Measurements from ENCODE around the gene TSPAN14. TPM values are rescaled to one million over a fixed set of nuclear protein-coding genes. Genes with fewer than 3 reads are reported as not detected.
A peak's percentile ranks its signal among the peaks of the same experiment; 100 is the strongest.

TSPAN14 gene
- total and polyA plus RNA-seq, 2 experiments from 2014 or later = 65.9 to 104 TPM

DNA sequence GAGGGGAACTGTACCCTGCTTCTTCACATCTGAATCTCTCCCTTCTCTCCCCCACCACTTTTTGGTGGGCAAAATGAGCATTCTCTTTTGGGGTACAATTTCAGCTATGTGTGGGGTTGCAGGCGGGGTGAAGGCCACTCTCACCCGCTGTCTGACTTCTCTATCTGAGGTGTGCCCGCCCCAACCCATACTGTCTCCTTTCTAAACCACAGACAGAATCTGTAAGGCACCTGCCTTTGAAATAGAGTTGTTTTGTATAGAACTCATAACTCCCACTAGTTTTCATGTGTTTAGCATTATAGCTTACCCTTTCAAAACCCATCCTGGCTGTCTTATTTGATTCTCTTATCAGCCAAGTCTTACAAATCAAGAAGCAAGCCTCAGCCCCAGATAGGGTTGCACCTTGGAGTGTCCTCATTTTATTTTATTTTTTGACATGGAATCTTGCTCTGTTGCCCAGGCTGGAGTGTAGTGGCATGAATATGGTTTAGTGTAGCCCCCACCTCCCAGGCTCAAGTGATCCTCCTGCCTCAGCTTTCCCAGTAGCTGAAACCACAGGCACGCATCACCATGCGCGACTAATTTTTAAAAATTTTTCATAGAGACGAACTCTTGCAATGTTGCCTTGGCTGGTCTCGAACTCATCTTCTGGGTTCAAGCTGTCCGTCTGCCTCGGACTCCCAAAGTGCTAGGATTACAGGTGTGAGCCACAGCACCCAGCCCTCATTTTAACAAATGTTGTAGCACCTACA lies 11.9 kb downstream of the TSPAN14 start:
- WGBS (ENCODE audit: low lambda C conversion rate, missing lambda C conversion rate) = 95% methylated on average over 10 of the region's 10 CpGs
- no peak overlapping the region for H3K4me3 ChIP-seq
- H3K27me3 ChIP-seq = no peaks in the 10 kb centered on the region
- H3K4me1 ChIP-seq (ENCODE audit: insufficient read depth) = peaks cover 79% of the 10 kb centered on the region
- DNase-seq (ENCODE audit: low spot score) = no peak
- no peak overlapping the region for H3K27ac ChIP-seq
- H3K4me2 ChIP-seq = no peak overlapping the region
- TF ChIP-seq, protein P1, sequence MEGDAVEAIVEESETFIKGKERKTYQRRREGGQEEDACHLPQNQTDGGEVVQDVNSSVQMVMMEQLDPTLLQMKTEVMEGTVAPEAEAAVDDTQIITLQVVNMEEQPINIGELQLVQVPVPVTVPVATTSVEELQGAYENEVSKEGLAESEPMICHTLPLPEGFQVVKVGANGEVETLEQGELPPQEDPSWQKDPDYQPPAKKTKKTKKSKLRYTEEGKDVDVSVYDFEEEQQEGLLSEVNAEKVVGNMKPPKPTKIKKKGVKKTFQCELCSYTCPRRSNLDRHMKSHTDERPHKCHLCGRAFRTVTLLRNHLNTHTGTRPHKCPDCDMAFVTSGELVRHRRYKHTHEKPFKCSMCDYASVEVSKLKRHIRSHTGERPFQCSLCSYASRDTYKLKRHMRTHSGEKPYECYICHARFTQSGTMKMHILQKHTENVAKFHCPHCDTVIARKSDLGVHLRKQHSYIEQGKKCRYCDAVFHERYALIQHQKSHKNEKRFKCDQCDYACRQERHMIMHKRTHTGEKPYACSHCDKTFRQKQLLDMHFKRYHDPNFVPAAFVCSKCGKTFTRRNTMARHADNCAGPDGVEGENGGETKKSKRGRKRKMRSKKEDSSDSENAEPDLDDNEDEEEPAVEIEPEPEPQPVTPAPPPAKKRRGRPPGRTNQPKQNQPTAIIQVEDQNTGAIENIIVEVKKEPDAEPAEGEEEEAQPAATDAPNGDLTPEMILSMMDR (IDR thresholded peaks at IDR 0.05; ENCODE audit: poor library complexity) = no peak
- TF ChIP-seq EZH2 (IDR thresholded peaks at IDR 0.05; ENCODE audit: borderline replicate concordance) = no peak
- H3K9me3 ChIP-seq (ENCODE audit: low read depth) = no peaks in the 10 kb centered on the region
- H3K9me2 ChIP-seq (replicated peaks; ENCODE audit: insufficient read depth) = no peaks in the 10 kb centered on the region
- H2AFZ ChIP-seq = no peak overlapping the region
- H3K36me3 ChIP-seq (replicated peaks; ENCODE audit: insufficient read depth, low read depth) = no peaks in the 10 kb centered on the region
- peaks cover 100% of the 10 kb centered on the region for H3K79me2 ChIP-seq
- peaks cover 86% of the 10 kb centered on the region for H4K20me1 ChIP-seq (ENCODE audit: insufficient read depth, poor library complexity, severe bottlenecking)

DNA sequence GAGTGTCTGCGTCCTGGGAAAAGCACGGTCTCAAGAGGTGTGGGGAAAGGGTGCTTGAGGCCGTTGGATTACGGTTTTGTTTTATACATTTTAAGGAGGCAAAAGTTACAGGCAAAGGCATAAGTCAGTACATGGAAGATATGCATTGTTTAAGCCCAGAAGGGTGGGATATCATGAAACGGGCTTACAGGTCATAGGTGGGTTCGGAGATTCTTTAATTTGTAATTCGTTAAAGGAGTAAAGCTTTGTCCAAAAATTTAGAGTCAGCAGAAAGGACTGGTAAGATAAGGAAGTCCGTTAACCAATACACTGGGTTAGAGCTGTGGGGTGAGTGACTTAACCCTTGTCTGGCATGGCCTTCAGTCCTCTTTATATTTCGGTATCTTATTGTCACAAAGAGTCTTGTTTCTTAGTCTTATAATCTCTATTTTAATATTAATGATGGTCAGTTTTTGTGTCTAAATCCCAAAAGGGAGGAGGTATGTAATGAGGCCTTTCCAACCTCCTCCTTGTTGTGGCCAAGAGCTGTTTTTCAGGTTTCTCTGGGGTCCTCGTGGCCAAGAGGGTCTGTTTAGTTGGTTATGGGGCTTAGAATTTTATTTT lies 12.7 kb downstream of the TSPAN14 start:
- 64% methylated on average over 10 of the region's 10 CpGs for WGBS (ENCODE audit: low lambda C conversion rate, missing lambda C conversion rate)
- Histone ChIP-seq H3K36me3 (replicated peaks; ENCODE audit: insufficient read depth, low read depth) (no peaks in the 10 kb centered on the region), H3K9me2 (replicated peaks; ENCODE audit: insufficient read depth) (no peaks in the 10 kb centered on the region), H3K27ac (no peak overlapping the region), H2AFZ (no peak overlapping the region), H3K9me3 (ENCODE audit: low read depth) (no peaks in the 10 kb centered on the region), H3K79me2 (peaks cover 100% of the 10 kb centered on the region), H3K27me3 (no peaks in the 10 kb centered on the region), H4K20me1 (ENCODE audit: insufficient read depth, poor library complexity, severe bottlenecking) (peaks cover 79% of the 10 kb centered on the region), H3K4me3 (no peak overlapping the region), H3K4me1 (ENCODE audit: insufficient read depth) (peaks cover 73% of the 10 kb centered on the region), H3K4me2 (no peak overlapping the region)
- DNase-seq (ENCODE audit: low spot score) = no peak
- TF ChIP-seq, protein P1 (IDR thresholded peaks at IDR 0.05; ENCODE audit: poor library complexity) = no peak
- TF ChIP-seq EZH2 (IDR thresholded peaks at IDR 0.05; ENCODE audit: borderline replicate concordance) = no peak
- TF ChIP-seq EZH2phosphoT487 (IDR thresholded peaks at IDR 0.05; ENCODE audit: low read depth, severe bottlenecking, unreplicated experiment) = no peak

DNA sequence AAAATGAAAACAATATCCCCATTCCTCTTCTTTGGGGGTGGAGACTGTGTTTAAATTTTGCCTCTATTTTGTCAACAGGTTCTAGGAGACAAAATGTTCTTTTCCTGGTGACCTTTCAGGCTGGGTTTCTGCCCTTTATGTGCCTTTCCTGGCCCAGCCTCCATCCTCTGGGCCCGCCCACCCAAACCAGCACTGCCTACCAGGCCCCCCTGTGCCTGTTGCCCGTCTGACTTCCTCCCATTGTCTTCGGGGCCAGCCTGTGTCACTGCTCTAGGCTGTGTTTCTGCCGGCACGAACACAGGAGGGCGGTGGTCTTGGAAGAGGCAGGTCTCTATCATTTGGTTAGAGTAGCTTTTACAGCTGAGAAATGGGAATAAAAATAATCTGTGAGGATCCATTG lies 13.9 kb downstream of the TSPAN14 start:
- Histone ChIP-seq H3K36me3 (replicated peaks; ENCODE audit: insufficient read depth, low read depth) (no peaks in the 10 kb centered on the region), H3K4me1 (ENCODE audit: insufficient read depth) (peaks cover 73% of the 10 kb centered on the region), H4K20me1 (ENCODE audit: insufficient read depth, poor library complexity, severe bottlenecking) (peaks cover 79% of the 10 kb centered on the region), H3K4me3 (no peak overlapping the region), H3K27me3 (no peaks in the 10 kb centered on the region), H3K79me2 (peaks cover 100% of the 10 kb centered on the region), H3K9me2 (replicated peaks; ENCODE audit: insufficient read depth) (no peaks in the 10 kb centered on the region), H3K27ac (peak overlapping the region; percentile 55), H3K9me3 (ENCODE audit: low read depth) (no peaks in the 10 kb centered on the region), H3K4me2 (peak overlapping the region; percentile 59), H2AFZ (no peak overlapping the region)
- TF ChIP-seq, protein P1 (IDR thresholded peaks at IDR 0.05; ENCODE audit: poor library complexity) = no peak
- TF ChIP-seq EZH2 (IDR thresholded peaks at IDR 0.05; ENCODE audit: borderline replicate concordance) (no peak), EZH2phosphoT487 (IDR thresholded peaks at IDR 0.05; ENCODE audit: low read depth, severe bottlenecking, unreplicated experiment) (no peak)
- 34% methylated on average over 6 of the region's 6 CpGs for WGBS (ENCODE audit: low lambda C conversion rate, missing lambda C conversion rate)
- DNase-seq (ENCODE audit: low spot score) = no peak

All from hepatocyte (in vitro differentiated cells).